ENCODE measurements around the gene BROX.

Gene BROX

GRCh38 chr1:222691016-222691415 lies 21.3 kb upstream of the BROX start:
- TF ChIP-seq CTCF (IDR thresholded peaks at IDR 0.05; ENCODE audit: control insufficient read depth, insufficient read depth, low read depth, low read length, missing control alignments), result no peak
- DNase-seq (ENCODE audit: low read depth), result no peak

GRCh38 chr1:222694927-222695326 lies 17.4 kb upstream of the BROX start:
- no peak overlapping the region for H3K4me3 ChIP-seq (ENCODE audit: control insufficient read depth, low read depth, low read length)
- no peak for DNase-seq (ENCODE audit: low read depth)
- TF ChIP-seq CTCF (IDR thresholded peaks at IDR 0.05; ENCODE audit: control insufficient read depth, insufficient read depth, low read depth, low read length, missing control alignments), result no peak

More at GRCh38 chr1:222691016-222691415, 21.3 kb upstream of the BROX start:
- H3K4me3 ChIP-seq (ENCODE audit: control insufficient read depth, low read depth, low read length), result no peak overlapping the region

GRCh38 chr1:222696741-222697140 lies 15.6 kb upstream of the BROX start:
- H3K4me3 ChIP-seq (ENCODE audit: control insufficient read depth, low read depth, low read length), result no peak overlapping the region
- TF ChIP-seq CTCF (IDR thresholded peaks at IDR 0.05; ENCODE audit: control insufficient read depth, insufficient read depth, low read depth, low read length, missing control alignments), result no peak
- DNase-seq (ENCODE audit: low read depth), result no peak

GRCh38 chr1:222697203-222697602 lies 15.2 kb upstream of the BROX start:
- H3K4me3 ChIP-seq (ENCODE audit: control insufficient read depth, low read depth, low read length), result no peak overlapping the region
- no peak for DNase-seq (ENCODE audit: low read depth)
- no peak for TF ChIP-seq CTCF (IDR thresholded peaks at IDR 0.05; ENCODE audit: control insufficient read depth, insufficient read depth, low read depth, low read length, missing control alignments)

- no peak overlapping the region for H3K4me3 ChIP-seq (ENCODE audit: control insufficient read depth, low read depth, low read length)
- TF ChIP-seq CTCF (IDR thresholded peaks at IDR 0.05; ENCODE audit: control insufficient read depth, insufficient read depth, low read depth, low read length, missing control alignments), result no peak
- no peak for DNase-seq (ENCODE audit: low read depth)
Observed at GRCh38 chr1:222697826-222698225, 14.5 kb upstream of the BROX start.

GRCh38 chr1:222702210-222702609 lies 10.2 kb upstream of the BROX start:
- no peak for TF ChIP-seq CTCF (IDR thresholded peaks at IDR 0.05; ENCODE audit: control insufficient read depth, insufficient read depth, low read depth, low read length, missing control alignments)
- no peak for DNase-seq (ENCODE audit: low read depth)
- H3K4me3 ChIP-seq (ENCODE audit: control insufficient read depth, low read depth, low read length), result no peak overlapping the region

GRCh38 chr1:222704260-222704659 lies 8.1 kb upstream of the BROX start:
- H3K4me3 ChIP-seq (ENCODE audit: control insufficient read depth, low read depth, low read length), result no peak overlapping the region
- no peak for DNase-seq (ENCODE audit: low read depth)
- TF ChIP-seq CTCF (IDR thresholded peaks at IDR 0.05; ENCODE audit: control insufficient read depth, insufficient read depth, low read depth, low read length, missing control alignments), result no peak
